GM10266 (cell line): ENCODE data around the gene PSMG3.

Source experiments
- DNase-seq: peaks from one replicate; pipeline ENCODE4 v3.0.0; 2012; ENCODE audit errors: extremely low spot score
- TF ChIP-seq, protein P1 (sequence below): IDR thresholded peaks from 2 replicates; pipeline ENCODE4 v1.5.1; 2012; ENCODE audit warnings: mild to moderate bottlenecking, low read depth; ENCODE audit not compliant: control insufficient read depth, insufficient read depth; ENCODE audit errors: missing control alignments

Gene PSMG3

DNA sequence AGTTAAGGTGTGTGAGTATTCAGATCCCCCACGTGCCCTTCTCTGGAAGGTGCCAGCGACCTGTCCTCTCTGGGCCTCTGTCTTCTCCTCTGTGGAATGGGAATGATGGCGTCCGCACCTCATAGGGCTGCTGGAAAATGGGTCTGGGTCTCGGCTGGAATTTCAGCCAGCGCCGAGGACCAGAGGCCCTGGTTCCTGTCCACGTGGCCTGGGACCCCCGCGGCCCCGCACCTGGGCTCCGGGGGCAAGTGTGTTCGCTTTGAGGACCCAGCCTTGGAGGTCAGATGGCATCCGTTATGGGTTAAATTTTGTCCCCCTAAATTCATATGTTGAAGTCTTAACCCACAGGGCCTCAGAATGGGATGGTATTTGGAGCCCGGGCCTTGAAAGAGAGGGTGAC is 32.6 kb upstream of the PSMG3 start:
- DNase-seq, result no peak
- TF ChIP-seq, protein P1, sequence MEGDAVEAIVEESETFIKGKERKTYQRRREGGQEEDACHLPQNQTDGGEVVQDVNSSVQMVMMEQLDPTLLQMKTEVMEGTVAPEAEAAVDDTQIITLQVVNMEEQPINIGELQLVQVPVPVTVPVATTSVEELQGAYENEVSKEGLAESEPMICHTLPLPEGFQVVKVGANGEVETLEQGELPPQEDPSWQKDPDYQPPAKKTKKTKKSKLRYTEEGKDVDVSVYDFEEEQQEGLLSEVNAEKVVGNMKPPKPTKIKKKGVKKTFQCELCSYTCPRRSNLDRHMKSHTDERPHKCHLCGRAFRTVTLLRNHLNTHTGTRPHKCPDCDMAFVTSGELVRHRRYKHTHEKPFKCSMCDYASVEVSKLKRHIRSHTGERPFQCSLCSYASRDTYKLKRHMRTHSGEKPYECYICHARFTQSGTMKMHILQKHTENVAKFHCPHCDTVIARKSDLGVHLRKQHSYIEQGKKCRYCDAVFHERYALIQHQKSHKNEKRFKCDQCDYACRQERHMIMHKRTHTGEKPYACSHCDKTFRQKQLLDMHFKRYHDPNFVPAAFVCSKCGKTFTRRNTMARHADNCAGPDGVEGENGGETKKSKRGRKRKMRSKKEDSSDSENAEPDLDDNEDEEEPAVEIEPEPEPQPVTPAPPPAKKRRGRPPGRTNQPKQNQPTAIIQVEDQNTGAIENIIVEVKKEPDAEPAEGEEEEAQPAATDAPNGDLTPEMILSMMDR, result no peak

DNA sequence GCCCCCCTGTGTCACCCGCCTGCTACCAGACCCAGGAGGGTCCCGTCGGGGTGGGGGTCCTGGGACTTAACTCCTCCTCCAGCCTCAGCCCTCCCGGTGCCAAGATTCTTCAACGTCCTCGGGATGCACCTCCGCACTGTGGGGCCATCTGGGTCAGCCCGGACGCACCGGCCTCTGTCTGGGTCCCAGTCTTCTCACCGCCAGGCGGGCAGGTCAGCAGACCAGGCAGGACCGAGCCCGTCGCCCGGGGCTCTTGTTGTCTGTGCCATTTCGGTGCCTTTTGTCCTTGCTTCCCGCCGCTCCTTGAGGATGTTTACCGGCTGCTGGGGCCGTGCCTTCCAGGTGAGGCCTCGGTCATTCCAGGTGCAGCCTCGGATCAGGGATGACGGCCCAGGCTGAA is 32.1 kb upstream of the PSMG3 start:
- DNase-seq, result no peak
- TF ChIP-seq, protein P1, result no peak

DNA sequence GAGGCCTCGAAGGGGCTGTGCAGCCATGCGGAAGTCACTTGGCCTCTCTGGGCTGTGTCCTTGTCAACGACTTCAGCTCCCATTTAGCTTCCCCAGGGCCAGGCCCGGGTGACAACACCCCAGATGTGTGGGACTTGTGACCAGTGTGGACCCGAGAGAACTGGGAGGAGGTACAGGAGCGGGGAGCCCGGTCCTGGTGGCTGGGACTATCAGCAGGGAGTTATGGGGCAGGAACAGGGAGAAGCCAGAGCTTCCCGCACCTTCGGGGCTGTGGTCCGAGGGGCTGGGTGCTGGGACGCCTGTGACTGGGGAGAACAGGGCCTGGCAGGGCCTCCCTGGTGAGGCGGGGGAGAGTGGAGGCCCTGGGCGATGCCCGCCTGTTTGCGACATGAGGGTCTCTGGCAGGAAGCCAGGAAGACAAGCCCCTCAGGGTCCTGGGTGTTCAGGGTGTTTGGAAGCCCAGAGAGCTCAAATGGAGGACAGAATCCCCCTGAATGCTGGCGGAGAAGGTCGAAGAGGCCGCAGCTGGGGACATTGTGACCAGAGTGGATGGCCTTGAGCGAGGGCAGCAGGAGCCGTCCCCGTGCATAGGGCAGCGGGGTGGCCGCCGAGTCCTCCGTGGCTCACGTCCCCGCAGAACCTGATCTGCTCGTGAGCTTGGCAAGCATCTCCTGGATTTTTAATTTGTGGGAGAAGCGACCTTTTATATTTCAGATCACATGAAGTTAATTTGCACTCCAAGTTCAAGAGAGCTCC is 30.0 kb upstream of the PSMG3 start:
- TF ChIP-seq, protein P1, result no peak
- no peak for DNase-seq

DNA sequence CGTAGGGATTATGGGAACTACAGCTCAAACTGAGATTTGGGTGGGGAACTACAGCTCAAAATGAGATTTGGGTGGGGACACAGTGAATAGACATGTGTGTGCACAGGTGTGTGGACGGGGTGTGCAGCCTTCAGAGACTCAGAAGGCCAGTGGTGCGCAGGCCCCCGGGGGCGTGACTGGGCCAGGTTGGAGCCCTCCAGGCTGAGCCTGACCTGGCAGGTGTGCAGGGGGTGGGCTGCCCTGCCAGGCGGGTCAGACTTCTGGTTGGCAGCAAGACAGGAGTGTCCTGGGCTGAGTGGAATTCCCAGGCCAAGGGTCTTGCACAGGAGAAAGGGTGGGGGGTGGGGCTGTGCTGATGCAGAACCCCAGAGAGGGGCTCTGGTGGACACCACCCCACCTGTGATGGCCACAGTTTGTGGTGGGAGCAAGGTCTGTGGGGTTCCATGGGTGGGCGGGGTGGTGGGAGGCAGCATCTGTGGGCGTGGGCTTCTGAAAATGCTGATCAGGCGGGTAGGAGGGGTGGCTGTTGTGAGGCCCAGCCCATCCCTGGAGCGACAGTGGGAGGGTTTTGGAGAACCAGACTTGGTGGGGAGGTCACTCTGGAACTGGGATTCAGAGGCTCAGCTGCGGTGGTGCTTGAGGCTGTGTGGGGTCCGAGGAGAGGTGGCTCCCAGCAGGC is 29.3 kb upstream of the PSMG3 start:
- no peak for DNase-seq
- TF ChIP-seq, protein P1, result no peak

DNA sequence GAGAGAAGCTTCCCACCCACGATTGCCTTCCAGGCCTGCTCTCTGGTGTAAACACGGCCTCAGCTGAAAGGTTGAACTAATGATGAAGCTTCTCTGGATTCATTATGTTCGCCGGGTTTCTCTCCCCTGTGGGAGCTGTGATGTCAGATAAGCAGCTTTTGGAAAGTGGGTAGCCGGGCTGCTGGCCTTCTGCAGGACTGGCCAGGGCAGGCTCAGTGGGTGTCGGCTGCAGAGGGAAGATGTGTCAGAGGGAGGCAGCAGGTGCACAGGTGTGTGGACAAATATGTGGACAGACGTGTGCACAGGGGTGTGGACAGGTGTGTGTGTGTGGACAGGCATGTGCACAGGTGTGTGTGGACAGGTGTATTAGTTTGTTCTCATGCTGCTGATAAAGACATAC is 28.5 kb upstream of the PSMG3 start:
- DNase-seq, result no peak
- TF ChIP-seq, protein P1, result no peak

DNA sequence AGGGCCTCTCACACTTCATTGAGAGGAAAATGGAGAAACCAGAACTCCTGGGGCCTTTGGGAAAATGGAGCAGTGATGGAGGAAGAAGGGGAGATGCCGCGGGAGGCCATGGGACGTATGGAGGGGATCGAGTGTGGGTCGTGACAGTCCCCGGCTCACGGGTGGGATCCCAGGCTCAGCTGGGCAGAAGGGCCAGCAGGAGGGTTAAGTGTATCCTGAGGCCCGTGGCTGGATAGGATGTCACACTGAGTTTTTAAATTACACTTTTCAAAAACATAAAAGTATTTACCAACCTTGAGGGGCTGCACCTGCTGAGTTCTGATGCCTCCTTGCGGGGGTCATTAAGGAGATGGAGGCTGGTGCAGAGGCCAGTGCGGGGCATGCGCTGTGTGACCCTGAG is 28.0 kb upstream of the PSMG3 start:
- TF ChIP-seq, protein P1, result no peak
- DNase-seq, result no peak

DNA sequence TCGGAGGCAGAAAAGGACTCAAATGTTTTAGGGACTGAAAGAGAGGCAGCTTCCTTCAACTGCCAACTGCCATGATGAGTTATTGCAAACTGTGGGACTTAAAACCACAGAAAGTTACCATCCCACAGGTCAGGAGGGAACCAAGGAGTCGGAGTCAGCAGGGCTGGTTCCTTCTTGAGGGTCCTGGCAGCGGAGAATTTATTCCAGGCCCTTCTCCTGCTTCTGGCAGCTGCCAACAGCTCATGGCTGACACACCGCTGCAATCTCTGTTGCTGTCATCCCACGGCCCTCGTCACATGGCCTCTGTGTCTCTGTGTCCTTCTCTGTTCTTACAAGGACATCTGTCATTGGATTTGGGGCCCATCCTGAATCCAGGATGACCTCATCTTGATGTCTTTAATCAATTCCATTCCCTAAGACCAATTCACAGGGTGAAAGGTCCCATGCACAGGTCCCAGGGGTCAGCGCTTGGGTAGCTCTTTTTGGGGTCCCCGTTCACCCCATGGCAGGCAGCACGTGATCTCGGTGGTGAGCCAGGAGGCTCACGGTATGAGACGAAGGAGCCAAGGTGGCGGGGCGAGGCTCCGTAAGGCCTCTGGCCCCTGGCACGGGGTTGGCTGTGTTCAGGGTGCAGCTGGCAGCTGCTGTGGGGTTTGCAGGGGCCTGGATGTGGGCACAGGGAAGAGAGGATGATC is 27.4 kb upstream of the PSMG3 start:
- DNase-seq, result no peak
- TF ChIP-seq, protein P1, result no peak
